Measurements from ENCODE around the gene GPR160.
A peak's percentile ranks its signal among the peaks of the same experiment; 100 is the strongest.

Gene GPR160

GRCh38 chr3:170033489-170033888 is 4.3 kb upstream of the GPR160 start:
- peak; percentile 5 to 23 for ATAC-seq

DNA sequence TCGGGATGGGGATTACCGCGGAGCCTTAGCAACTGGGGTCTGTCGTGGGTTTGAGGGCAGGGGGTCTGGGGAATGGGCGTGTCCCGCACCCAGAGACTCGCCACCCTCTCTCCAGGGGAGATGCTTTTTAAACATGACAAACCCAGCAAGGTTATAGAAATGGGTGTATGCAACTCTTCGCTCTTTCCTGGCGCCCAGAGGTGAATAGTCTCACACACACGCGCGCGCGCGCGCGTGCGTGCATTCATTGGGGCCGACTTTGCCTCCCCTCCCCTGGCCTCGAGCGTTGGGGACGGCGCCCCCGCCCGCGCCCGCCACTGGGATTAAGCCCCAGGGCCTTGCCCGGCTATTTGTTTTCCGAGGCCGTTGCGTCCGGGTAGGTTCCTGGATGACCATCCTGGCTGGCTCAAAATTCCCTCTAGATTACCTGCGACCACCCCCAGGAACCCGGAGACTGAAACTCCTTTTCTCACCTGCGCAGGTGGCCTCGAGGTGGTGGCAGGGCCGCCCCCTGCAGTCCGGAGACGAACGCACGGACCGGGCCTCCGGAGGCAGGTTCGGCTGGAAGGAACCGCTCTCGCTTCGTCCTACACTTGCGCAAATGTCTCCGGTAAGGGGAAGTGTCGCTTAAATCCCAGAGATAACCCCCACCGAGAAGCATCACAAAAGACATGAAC is 777 bp downstream of the GPR160 start:
- peak in 1 of 2 donors; percentile 15 for ATAC-seq

DNA sequence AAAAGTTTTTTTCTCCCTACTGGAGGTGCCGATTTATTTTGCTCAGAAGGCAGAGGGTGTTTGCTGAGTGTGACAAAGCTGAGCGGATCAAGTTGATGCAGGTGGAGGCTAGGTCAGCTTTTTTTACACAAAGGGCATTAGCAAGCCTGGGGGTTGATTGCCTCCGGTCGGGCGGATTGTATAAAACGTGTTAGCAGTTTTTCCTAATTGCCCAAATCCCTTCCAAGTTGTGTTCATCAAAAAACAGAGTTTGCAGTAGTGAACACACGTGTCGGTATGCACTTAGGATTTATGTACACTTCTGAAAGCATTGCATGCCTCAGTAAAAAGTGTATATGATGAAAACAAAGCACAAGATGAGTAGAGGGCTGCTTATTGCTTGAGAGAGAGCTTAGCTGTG is 2.6 kb downstream of the GPR160 start:
- ATAC-seq, result no peak

GRCh38 chr3:170043506-170043905 is 5.7 kb downstream of the GPR160 start:
- no peak for ATAC-seq

GRCh38 chr3:170044271-170044670 is 6.5 kb downstream of the GPR160 start:
- ATAC-seq, result no peak

- ATAC-seq, result no peak
Measured at GRCh38 chr3:170044795-170045244, 7.0 kb downstream of the GPR160 start.

DNA sequence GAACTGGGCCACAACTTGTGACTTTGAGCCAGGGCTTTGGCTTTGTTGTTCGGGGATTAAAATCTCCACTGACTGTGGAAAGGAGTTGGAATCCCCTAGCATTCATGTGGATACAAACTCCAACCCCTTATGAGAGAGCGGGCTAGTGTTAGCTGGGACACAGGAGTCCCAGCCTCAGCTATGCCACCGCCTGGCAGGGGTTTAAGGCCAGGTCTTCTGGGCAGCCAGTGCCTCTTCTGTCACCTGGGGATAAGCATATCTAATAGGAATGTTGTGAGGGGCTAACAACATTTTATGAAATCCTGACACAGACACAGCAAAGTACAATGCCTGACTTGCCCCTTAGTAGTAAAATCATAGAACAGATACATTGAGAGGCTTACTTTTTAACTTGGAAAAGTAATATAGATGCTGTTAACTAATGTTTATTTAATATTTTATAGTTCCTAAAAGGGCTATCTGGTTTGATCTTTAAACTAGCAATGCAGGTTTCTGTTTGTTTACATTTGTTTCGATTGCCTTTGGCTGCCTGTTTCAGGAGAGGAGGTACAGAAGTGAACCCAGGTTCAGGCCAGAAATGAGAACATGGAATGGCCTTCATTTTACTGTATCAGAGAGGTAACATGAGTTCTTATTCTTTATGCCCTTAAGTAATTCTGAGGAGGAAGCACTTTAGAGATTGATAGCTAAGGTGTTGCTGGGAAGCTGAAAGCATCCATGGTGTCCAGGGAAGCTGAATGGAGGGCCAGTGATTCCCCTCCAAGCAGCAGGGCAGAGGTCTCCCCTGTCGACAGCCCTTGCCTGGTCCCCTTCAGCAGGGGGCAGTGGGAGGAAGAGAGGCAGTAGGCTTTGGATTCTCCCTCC is 8.7 kb downstream of the GPR160 start:
- ATAC-seq, result peak in 1 of 2 donors; percentile 5

DNA sequence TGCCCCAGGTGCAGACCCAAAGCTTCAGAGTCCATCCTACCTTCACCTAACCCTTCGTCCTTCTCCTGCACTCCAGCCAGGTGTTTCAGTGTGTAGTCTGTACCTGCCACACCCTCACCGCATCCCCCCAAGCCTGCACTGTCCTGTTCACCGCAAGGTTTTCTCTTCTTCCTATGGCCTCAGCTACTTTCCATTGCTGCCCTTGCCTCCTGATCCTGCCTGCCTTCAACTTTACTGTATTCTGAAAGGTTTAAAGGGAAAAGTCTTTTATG is 9.3 kb downstream of the GPR160 start:
- no peak for ATAC-seq

DNA sequence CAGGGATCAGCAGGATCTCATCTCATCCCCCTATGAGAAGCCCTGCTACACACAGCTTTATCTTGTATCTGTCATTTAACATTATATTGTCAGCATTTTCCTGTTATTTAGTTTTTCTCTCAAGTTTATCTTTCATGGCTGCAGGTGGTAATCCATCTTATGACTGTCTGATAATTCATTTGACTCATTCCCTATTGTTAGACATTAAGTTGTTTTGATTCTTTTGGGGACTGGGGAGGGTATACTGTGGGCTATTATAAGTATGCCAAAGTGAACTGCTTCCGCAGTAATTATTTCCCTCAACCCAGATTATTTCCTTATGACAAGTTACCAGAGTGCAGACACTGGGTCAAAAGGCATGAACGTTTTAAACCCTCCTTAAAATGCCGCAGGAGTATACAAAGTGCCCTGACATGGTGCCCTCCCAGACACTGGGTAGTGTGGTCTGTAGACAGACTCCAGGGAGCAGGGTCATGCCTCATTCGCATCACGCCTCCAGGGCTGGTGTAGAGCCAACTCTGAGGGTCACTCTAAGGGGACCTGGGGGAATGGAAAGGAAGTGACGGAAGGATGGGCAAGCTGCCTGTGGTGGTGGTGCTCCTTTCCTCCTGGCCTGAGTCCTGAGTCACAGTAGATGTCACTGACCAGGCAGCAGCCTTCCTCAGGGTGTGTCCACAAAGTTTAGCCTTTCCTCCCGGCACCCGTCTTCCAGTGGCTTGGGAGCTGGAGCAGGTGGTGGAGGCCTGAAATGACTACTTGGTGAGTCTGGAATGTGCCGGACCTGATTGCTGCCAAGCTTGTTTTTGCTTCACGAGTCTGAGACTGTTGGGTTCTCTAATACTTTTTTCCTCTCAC is 11.6 kb downstream of the GPR160 start:
- no peak for ATAC-seq

DNA sequence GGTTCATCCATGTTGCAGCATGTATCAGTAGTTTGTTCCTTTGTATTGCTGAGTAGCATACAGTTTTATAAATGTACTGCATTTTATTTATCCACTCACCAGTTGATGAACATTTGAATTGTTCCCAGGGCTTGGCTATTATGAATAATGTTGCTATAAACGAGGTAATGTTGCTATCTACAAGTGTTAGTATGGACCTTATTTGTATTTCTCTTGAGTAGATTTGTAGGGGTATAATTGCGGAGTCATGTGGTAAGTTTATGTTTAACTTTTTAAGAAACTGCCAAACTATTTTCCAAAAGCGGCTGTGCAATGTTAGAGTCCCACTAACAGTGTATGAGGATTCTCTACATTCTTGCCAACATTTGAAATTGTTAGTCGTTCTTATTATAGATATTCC is 13.0 kb downstream of the GPR160 start:
- no peak for ATAC-seq

GRCh38 chr3:170052398-170052797 is 14.6 kb downstream of the GPR160 start:
- no peak for ATAC-seq

GRCh38 chr3:170054204-170054603 is 16.4 kb downstream of the GPR160 start:
- no peak for ATAC-seq

- peak; percentile 75 to 76 for ATAC-seq
Measured at GRCh38 chr3:170055209-170055608, 17.4 kb downstream of the GPR160 start.

DNA sequence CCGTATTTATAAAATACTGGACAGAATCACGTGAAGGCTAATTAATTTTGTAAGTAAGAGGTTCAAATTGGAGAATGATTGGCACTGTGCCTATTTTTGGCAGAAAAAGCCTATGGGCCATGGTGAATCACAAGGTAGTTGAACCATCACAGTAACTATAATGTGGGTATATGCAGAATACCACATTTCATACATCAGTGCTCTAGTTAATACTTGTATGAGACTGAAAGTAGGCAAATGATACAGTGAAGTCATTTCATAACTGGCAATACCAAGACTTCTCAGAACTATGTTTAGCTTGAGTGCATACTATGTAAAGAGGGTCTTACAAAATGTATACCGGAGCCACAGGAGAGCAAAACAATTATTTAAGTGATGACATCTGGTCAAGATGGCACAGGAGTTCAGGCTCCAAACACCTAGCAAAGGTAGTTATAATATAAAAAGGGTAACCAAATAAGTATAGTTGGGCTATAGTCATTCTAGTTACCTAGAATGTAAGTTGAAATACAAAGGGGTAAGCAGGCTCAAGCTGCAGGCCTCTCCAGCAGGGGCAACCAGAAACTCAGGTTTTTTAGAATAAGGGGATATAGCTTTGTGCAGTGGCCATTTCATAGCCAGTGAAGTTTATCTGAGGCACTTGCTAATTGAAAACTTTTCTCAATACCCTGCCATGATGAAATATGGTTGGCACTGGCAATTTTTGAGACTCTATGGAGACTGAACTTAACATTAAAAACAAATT is 19.1 kb downstream of the GPR160 start:
- ATAC-seq, result peak; percentile 75

GRCh38 chr3:170057550-170057949 is 19.8 kb downstream of the GPR160 start:
- no peak for ATAC-seq

GRCh38 chr3:170058127-170058526 is 20.3 kb downstream of the GPR160 start:
- ATAC-seq, result no peak

DNA sequence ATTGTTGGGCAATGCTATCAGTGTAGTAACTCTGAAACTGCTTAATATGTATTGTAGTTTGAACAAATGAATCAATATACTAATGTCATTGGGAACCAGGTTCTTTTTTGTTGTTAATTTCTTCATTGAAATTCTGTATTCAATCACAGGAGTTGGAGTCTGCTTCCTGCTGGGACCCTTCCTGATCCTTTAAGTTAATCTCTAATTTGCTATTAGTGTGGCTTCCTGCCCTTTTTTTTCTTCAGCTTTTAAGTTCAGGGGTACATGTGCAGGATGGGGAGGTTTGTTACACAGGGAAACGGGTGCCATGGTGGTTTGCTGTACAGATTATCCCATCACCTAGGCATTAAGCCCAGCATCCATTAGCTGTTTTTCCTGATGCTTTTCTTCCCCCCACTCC is 21.7 kb downstream of the GPR160 start:
- no peak for ATAC-seq

GRCh38 chr3:170062068-170062467 is 24.3 kb downstream of the GPR160 start:
- ATAC-seq, result no peak

DNA sequence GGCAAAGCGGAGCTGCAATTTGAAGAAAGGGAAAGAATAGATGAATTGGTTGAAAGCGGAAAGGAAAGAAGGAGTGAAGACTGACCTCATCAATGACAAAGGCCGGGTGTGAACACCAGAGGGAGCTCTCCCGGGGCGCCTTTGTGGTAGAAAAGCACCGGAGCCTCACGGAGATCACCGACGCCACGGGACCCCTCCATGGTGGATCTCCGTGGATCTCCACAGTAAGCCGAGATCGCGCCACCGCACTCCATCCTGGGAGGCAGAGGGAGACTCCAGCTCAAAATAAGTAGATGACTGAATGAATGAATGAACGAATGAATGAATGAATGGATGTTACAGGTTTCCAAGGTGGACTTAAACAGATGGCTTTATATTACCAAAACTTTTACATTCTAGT is 25.0 kb downstream of the GPR160 start:
- no peak for ATAC-seq

DNA sequence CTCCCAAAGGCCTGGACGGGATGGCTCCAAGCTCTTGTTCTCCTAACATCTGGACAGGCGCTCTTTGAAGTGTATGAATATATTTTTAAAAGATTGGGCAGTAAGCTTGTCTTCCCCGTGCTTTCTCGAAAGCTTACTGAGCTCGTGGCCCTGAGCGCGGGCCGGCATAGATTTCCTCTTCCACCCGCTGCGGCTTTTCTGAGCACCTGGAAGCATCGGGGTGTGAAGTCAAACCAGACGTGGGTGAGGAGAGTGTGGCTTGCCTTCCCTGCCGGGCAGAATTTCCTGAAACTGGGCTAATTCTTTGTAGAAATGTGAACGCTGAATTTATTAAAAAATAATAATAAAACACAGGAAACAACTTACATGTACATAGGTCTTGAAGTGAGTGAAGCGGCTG is 25.9 kb downstream of the GPR160 start:
- no peak for ATAC-seq

GRCh38 chr3:170064108-170064507 is 26.3 kb downstream of the GPR160 start:
- no peak for ATAC-seq

DNA sequence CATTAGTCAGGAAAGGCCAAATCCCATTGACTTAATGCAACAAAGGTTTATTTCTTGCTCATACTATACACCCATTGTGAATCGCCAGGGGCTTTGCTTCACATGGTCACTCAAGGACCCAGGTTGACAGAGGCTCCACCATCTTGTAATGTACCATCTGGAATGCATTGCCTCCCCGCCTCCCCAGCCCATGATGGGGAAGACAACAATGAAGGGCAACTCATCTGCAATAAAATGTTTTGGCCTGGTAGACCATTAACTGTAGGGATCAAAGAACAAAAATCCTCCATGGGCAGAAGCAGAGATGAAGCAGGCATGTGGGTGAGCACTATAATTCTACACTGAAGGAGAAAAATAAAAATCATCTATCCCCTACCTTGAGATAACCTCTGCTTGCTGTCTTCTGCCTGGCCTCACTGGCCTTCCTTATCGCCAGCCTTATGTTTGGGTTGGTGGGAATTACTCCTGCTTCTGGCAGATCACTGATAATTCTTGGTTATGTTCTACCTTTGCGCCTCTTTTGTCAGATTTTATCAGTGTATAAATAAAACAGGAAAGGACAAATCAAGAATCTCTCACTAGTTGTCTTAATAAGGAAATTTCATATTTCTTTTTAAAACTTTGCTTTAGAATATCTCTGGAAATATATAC is 37.8 kb downstream of the GPR160 start:
- no peak for ATAC-seq
